ENCODE results near the gene CXXC4.
A peak's percentile ranks its signal among the peaks of the same experiment; 100 is the strongest.

CXXC4 gene

DNA sequence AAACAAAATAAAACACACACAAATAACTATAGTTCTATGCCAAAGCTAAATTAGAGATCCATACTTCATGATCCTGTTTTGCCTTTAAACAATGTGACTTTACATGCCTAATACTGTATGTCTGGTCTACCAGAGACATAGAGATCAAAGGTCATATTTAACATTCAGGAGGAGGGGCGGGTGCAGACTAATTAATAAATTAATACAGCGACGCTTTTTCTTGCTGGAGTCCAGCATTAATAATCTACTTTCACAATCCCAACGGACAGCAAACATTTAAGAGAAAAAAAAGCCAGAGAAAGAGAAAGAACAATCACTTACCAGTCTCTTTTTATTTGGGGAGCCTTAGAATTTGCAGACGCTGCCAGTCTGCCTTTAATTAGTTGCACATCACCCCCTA lies 509 bp downstream of the CXXC4 start:
- H3K27ac ChIP-seq = peak overlapping the region; percentile 63
- TF ChIP-seq, protein P1, sequence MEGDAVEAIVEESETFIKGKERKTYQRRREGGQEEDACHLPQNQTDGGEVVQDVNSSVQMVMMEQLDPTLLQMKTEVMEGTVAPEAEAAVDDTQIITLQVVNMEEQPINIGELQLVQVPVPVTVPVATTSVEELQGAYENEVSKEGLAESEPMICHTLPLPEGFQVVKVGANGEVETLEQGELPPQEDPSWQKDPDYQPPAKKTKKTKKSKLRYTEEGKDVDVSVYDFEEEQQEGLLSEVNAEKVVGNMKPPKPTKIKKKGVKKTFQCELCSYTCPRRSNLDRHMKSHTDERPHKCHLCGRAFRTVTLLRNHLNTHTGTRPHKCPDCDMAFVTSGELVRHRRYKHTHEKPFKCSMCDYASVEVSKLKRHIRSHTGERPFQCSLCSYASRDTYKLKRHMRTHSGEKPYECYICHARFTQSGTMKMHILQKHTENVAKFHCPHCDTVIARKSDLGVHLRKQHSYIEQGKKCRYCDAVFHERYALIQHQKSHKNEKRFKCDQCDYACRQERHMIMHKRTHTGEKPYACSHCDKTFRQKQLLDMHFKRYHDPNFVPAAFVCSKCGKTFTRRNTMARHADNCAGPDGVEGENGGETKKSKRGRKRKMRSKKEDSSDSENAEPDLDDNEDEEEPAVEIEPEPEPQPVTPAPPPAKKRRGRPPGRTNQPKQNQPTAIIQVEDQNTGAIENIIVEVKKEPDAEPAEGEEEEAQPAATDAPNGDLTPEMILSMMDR (conservative IDR thresholded peaks at IDR 0.05) = no peak

DNA sequence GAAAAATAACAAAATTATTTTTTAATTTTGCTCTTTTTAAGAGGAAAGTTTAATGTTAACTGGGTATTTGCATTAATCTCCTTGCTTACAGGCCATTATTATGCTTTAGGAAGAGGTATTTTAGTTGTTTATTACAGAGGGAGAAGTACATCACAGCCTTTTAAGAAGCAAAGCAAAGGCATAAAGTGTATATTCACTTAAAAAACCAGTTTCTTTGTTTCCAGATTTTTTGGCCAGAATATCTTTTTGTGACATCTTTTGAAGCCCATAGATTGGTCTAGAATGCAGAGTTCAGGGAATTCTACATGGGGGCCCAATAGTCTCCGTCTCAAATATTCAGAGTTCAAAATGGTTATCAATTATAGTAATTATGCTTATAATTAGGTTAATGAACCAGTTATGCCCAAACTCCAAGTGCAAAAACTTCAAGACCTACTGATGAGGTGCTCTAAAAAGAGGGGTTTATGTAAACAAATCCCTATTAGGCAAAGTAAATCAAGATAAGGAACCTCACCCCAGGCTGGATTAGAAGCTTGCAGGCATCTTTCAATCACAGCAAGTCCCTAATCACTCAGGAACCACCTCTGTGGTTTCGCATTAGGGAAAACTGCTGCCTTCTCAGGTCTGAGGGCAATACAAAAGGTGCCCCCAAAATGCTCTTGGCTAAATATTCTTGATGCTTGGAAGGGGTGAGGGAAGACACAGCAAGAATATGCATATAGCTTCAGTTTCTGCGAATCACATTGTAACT lies 1.4 kb downstream of the CXXC4 start:
- no peak overlapping the region; the same call in 1 of the 2 replicates for H3K27ac ChIP-seq
- TF ChIP-seq, protein P1 (conservative IDR thresholded peaks at IDR 0.05) = no peak

GRCh38 chr4:104492183-104492771 lies 2.4 kb downstream of the CXXC4 start:
- TF ChIP-seq, protein P1 (conservative IDR thresholded peaks at IDR 0.05) = no peak
- H3K27ac ChIP-seq = peak overlapping the region; percentile 75

DNA sequence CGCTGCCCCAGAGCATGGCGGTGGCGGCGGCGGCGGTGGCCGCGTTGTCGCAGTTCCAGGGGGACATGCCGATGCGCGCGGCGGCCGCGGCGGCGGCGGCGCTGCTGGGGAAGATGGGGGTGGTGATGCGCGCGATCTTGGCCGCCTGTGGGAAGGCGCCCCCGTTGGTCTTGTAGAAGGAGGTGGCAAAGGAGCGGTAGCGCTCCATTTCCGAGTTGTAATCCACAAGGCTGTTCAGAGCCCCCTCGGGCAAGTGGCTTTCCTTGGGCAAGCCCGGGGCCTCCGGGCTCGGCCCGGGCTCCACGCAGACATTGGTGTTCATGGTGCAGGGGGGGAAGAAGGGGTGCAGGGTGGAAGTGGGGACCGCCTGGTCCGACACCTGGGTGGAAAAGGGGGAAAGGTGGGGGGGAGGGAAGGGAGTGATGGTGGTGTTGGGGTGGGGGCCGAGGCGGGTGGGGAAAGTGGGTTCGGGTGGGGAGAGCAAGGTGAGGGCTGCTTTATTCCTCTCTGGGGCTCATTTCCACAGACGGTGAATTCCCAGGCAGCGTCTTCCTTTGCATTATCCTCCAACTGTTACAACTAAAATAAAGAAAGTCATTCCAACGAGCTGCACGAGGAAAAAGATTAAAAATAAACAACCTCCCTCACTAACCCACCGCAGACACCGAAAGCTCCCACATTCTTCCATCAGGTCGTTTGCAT lies 3.1 kb downstream of the CXXC4 start:
- H3K27ac ChIP-seq = peak overlapping the region; percentile 75
- TF ChIP-seq, protein P1 (conservative IDR thresholded peaks at IDR 0.05) = no peak

DNA sequence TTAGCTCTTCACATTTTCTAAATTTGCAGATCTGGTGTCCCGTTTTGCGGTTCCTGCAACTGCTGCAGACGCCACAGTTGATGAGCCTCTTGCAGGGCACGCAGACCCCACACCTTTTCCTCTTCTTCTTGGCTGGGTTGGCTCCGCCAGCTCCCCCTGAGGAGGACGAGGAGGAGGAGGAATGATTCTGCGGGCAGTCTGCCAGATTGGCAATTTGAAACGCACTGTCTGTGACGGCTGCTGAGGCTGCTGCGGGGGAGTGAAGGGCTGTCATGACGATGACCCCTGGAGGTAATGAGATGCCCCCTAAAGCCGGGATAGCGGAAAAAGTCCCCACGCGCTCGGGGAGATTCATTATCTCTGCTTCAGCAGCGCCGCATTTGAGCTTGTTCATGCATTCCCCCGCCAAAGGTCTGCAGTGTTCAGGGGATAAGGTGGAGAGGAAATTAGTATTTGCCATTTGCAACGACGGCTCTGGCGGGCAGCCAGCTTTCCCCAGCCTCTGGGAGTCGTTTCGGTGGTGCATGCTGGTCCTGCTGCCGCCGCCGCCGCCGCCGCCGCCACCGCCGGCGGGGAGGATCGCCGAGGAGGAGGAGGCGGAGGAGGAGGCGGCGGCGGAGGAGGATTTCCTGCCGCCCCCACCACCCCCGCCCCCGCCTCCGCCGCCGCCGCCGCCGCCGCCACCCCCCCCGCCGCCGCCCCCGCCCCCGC lies 3.8 kb downstream of the CXXC4 start:
- TF ChIP-seq, protein P1 (conservative IDR thresholded peaks at IDR 0.05) = no peak
- peak overlapping the region; percentile 75 for H3K27ac ChIP-seq

- TF ChIP-seq, protein P1 (conservative IDR thresholded peaks at IDR 0.05) = no peak
- H3K27ac ChIP-seq = peak overlapping the region; percentile 75
Observed at GRCh38 chr4:104490096-104490769, 4.5 kb downstream of the CXXC4 start.

Data from VCaP (cell line).